Left lung (tissue), 10 donors: ENCODE results near the gene ZBTB46. TPM values are rescaled to one million over a fixed set of nuclear protein-coding genes. Genes with fewer than 3 reads are reported as not detected.

ENCODE experiments used
- ATAC-seq: fragments of 200-7000 bp; cut with Tn5 transposase; one replicate; pipeline ENCODE4 v1.9.1; 2020; ENCODE audit warnings: moderate library complexity
- DNase-seq, 4 donors: peaks; one replicate each; pipeline ENCODE4 v3.0.0-alpha.2; 2013 to 2020
- H3K27ac ChIP-seq, 2 donors: fragments of 200-600 bp; sonication (generic) in 1 of 2; one replicate each; pipeline versions ENCODE4 v1.5.0 to v1.8.0; 2020 to 2021
- H3K27me3 ChIP-seq, 2 donors: fragments of 200-600 bp; sonication (generic) in 1 of 2; one replicate each; pipeline versions ENCODE4 v1.5.0 to v1.8.0; 2020 to 2021
- H3K36me3 ChIP-seq, 2 donors: fragments of 200-600 bp; sonication (generic) in 1 of 2; one replicate each; pipeline versions ENCODE4 v1.5.0 to v1.8.0; 2020 to 2021
- H3K4me1 ChIP-seq, 2 donors: fragments of 200-600 bp; one replicate each; pipeline ENCODE4 v1.8.0; 2021
- H3K4me3 ChIP-seq, 2 donors: fragments of 200-600 bp; sonication (generic) in 1 of 2; one replicate each; pipeline versions ENCODE4 v1.5.0 to v1.8.0; 2020 to 2021; ENCODE audit warnings: mild to moderate bottlenecking in 1 of 2
- H3K9me3 ChIP-seq, 2 donors: fragments of 200-600 bp; sonication (generic) in 1 of 2; one replicate each; pipeline versions ENCODE4 v1.5.0 to v1.8.0; 2020 to 2021
- CTCF ChIP-seq, 2 donors: fragments of 200-600 bp; sonication (generic) in 1 of 2; IDR thresholded peaks; one replicate each; pipeline versions ENCODE4 v1.5.0 to v1.8.0; 2021; ENCODE audit warnings: antibody characterized with exemption in 2 of 2
- intact Hi-C, 2 donors: fragments of 100-400 bp; cut with DNase I; formaldehyde crosslinking; loops; one replicate each; pipeline versions ENCODE4 v1.11.2 to v1.14.2; 2022
- polyA plus RNA-seq, 6 donors: library from polyadenylated mRNA; unstranded; fragments of 120-200 nt; gene quantifications; one replicate each; pipeline ENCODE4 v1.2.1, GENCODE V29; 2013; ENCODE audit not compliant: insufficient read length in 6 of 6
- total RNA-seq, 2 donors: library from RNA; stranded (reverse); fragmentation: NEBNext Ultra II Directional; extraction: Animal tissue kit (Norgen Biotek cat#: 25700); gene quantifications; one replicate each; pipeline ENCODE4 v1.2.1, GENCODE V29; 2021
- donor health status: DM: no; HTN: yes; CAD: no.
- donor health status: DM: no; HTN: no; CAD: no.

ZBTB46 gene
- total and polyA plus RNA-seq, 8 donors: 9.2 to 16.3 (median 11.7) TPM

- ATAC-seq: peak; percentile 98
- peaks cover 0 to 71% of the 10 kb centered on the region in 2 donors for H3K36me3 ChIP-seq
- intact Hi-C loops: no loop called here
Measured at GRCh38 chr20:63707558-63708300, 123.3 kb downstream of the ZBTB46 start, which contains the start of the genes ARFRP1 and ZGPAT. TSS of gene ARFRP1 (minus strand) at chr20:63707976. CDS start at chr20:63707091, 885 bp downstream. TSS of gene ZGPAT (plus strand) at chr20:63708039. CDS start at chr20:63708581, 542 bp downstream.

GRCh38 chr20:63706852-63707557, 124.1 kb downstream of the ZBTB46 start:
- Histone ChIP-seq H3K9me3 (no peaks in the 10 kb centered on the region), H3K4me3 (peak overlapping the region; percentile 79 to 100), H3K27ac (peak overlapping the region; percentile 80 to 90), H3K27me3 (no peaks in the 10 kb centered on the region), H3K4me1 (peaks cover 14 to 54% of the 10 kb centered on the region in 2 donors), H3K36me3 (peaks cover 0 to 64% of the 10 kb centered on the region in 2 donors)
- intact Hi-C loops: no loop called here
- DNase-seq (peak in 2 of 4 donors; percentile 34 to 85), ATAC-seq (peak; percentile 44)
- TF ChIP-seq CTCF (IDR thresholded peaks at IDR 0.05): no peak

More at GRCh38 chr20:63707558-63708300, 123.3 kb downstream of the ZBTB46 start, which contains the start of the genes ARFRP1 and ZGPAT:
- H3K27ac ChIP-seq: peak within 1 kb of the TSS; percentile 80 to 90
- H3K4me3 ChIP-seq: peak within 1 kb of the TSS; percentile 79 to 100
- no peaks in the 10 kb centered on the region for H3K27me3 ChIP-seq
- no peak for TF ChIP-seq CTCF (IDR thresholded peaks at IDR 0.05)
- H3K9me3 ChIP-seq: no peaks in the 10 kb centered on the region
- H3K4me1 ChIP-seq: peaks cover 14 to 56% of the 10 kb centered on the region in 2 donors
- DNase-seq: peak; percentile 71 to 99 (median 88)

- ATAC-seq (no peak), DNase-seq (peak in 1 of 4 donors; percentile 51)
- H3K27me3 ChIP-seq: no peaks in the 10 kb centered on the region
- intact Hi-C loops: no loop called here
- H3K4me1 ChIP-seq: peaks cover 14 to 47% of the 10 kb centered on the region in 2 donors
- H3K36me3 ChIP-seq: peaks cover 0 to 56% of the 10 kb centered on the region in 2 donors
- peak overlapping the region in 1 of 2 donors; percentile 90 for H3K27ac ChIP-seq
- H3K4me3 ChIP-seq: peak overlapping the region; percentile 79 to 100
- H3K9me3 ChIP-seq: no peaks in the 10 kb centered on the region
- TF ChIP-seq CTCF (IDR thresholded peaks at IDR 0.05): no peak
Measured at GRCh38 chr20:63706027-63706695, 124.9 kb downstream of the ZBTB46 start.

- H3K4me3 ChIP-seq: no peak overlapping the region
- intact Hi-C loops: no loop called here
- H3K4me1 ChIP-seq: peaks cover 14 to 41% of the 10 kb centered on the region in 2 donors
- H3K36me3 ChIP-seq: peaks cover 0 to 55% of the 10 kb centered on the region in 2 donors
- ATAC-seq: no peak
- no peak overlapping the region for H3K27ac ChIP-seq
- H3K27me3 ChIP-seq: no peaks in the 10 kb centered on the region
- H3K9me3 ChIP-seq: no peaks in the 10 kb centered on the region
- no peak for TF ChIP-seq CTCF (IDR thresholded peaks at IDR 0.05)
- DNase-seq: peak in 1 of 4 donors; percentile 36
Measured at GRCh38 chr20:63705232-63706026, 125.6 kb downstream of the ZBTB46 start.
